ENCODE measurements around the gene TAS2R5.

- no peak for TF ChIP-seq CTCF (conservative IDR thresholded peaks at IDR 0.05; ENCODE audit: low read depth, low read length)
- TF ChIP-seq EZH2 (IDR thresholded peaks at IDR 0.05; ENCODE audit: borderline replicate concordance, low read depth, low read length, poor library complexity, severe bottlenecking), result no peak
These were observed 50.7 kb downstream of the TAS2R5 start for GRCh38 chr7:141840708-141841107.

Measured in A673 (cell line).